PC-3 (cell line): ENCODE data around the gene CDHR2. TPM values are rescaled to one million over a fixed set of nuclear protein-coding genes. Genes with fewer than 3 reads are reported as not detected.
A peak's percentile ranks its signal among the peaks of the same experiment; 100 is the strongest.

ENCODE experiments used
- ATAC-seq: fragments of 200-7000 bp; cut with Tn5 transposase; 2 replicates; pipeline ENCODE4 v1.9.1; 2020; ENCODE audit warnings: mild to moderate bottlenecking, moderate library complexity
- BruUV-seq: library from RNA; stranded (reverse); fragments of 400-500 nt; replicated peaks from 2 replicates; lab custom pipeline; 2021; lab: Mats Ljungman, UMichigan
- CTCF ChIA-PET: fragments of 300-600 bp; sonication (Branson Sonifier 250); formaldehyde crosslinking; loops from one replicate; lab custom pipeline; 2022; ENCODE audit warnings: antibody characterized with exemption; lab: Charles Lee
- POLR2A ChIA-PET: fragments of 300-600 bp; sonication (Branson Sonifier 250); formaldehyde crosslinking; loops from one replicate; lab custom pipeline; 2022; ENCODE audit warnings: antibody characterized with exemption; ENCODE audit not compliant: unreplicated experiment; lab: Charles Lee
- DNase-seq: peaks from one replicate; pipeline ENCODE4 v3.0.0-alpha.2; 2015
- H2AFZ ChIP-seq: fragments of 300-600 bp; sonication (generic); 2 replicates; pipeline ENCODE4 v1.6.0; 2016; ENCODE audit warnings: antibody characterized with exemption, low read length
- H3F3A ChIP-seq: fragments of 300-600 bp; sonication (generic); one replicate; pipeline ENCODE4 v1.6.0; 2017; ENCODE audit warnings: antibody characterized with exemption, low read length, control low read depth, mild to moderate bottlenecking; ENCODE audit not compliant: unreplicated experiment
- H3K27ac ChIP-seq: fragments of 300-600 bp; sonication (generic); 2 replicates; pipeline ENCODE4 v1.5.1; 2016; ENCODE audit warnings: mild to moderate bottlenecking, low read length
- H3K27me3 ChIP-seq: fragments of 300-600 bp; sonication (generic); 2 replicates; pipeline ENCODE4 v1.6.1; 2016; ENCODE audit warnings: low read length, mixed read lengths
- H3K36me3 ChIP-seq: fragments of 300-600 bp; sonication (generic); 2 replicates; pipeline ENCODE4 v1.6.1; 2016; ENCODE audit warnings: low read depth, mixed run types, low read length, mixed read lengths
- H3K4me1 ChIP-seq: fragments of 300-600 bp; sonication (generic); 2 replicates; pipeline ENCODE4 v1.5.1; 2016; ENCODE audit warnings: low read length; ENCODE audit not compliant: insufficient read depth
- H3K4me2 ChIP-seq: fragments of 300-600 bp; sonication (generic); 2 replicates; pipeline ENCODE4 v1.6.0; 2016; ENCODE audit warnings: low read length
- H3K4me3 ChIP-seq: fragments of 300-600 bp; sonication (generic); 2 replicates; pipeline ENCODE4 v1.5.1; 2016; ENCODE audit warnings: mild to moderate bottlenecking, low read length, mixed read lengths
- H3K79me2 ChIP-seq: fragments of 300-600 bp; sonication (generic); 2 replicates; pipeline ENCODE4 v1.6.1; 2017; ENCODE audit warnings: low read length, mixed read lengths
- H3K9ac ChIP-seq: fragments of 300-600 bp; sonication (generic); 2 replicates; pipeline ENCODE4 v1.6.0; 2016; ENCODE audit warnings: mild to moderate bottlenecking, low read length
- H3K9me2 ChIP-seq: fragments of 300-600 bp; sonication (generic); replicated peaks from 2 replicates; pipeline ENCODE4 v1.6.1; 2016; ENCODE audit warnings: mixed run types, low read length, mixed read lengths
- H3K9me3 ChIP-seq: fragments of 300-600 bp; sonication (generic); 2 replicates; pipeline ENCODE4 v1.6.1; 2016; ENCODE audit warnings: low read length, mixed read lengths
- H4K20me1 ChIP-seq: fragments of 300-600 bp; sonication (generic); 2 replicates; pipeline ENCODE4 v1.6.1; 2016; ENCODE audit warnings: low read length, mixed read lengths
- CTCF ChIP-seq: fragments of 300-600 bp; sonication (generic); conservative IDR thresholded peaks from 2 replicates; pipeline ENCODE4 v1.5.1; 2017; ENCODE audit warnings: antibody characterized with exemption, low read depth, mild to moderate bottlenecking, low read length
- EZH2 ChIP-seq: fragments of 300-600 bp; sonication (generic); IDR thresholded peaks from one replicate; pipeline ENCODE4 v1.6.1; 2017; ENCODE audit warnings: antibody characterized with exemption, mild to moderate bottlenecking, low read length; ENCODE audit not compliant: unreplicated experiment
- EZH2phosphoT487 ChIP-seq: fragments of 300-600 bp; sonication (generic); IDR thresholded peaks from 2 replicates; pipeline ENCODE4 v1.6.1; 2018; ENCODE audit warnings: mild to moderate bottlenecking, antibody characterized with exemption, low read length, borderline replicate concordance
- intact Hi-C: fragments of 100-400 bp; cut with micrococcal nuclease; formaldehyde crosslinking; loops from 2 replicates; pipeline ENCODE4 v1.9.0; 2023
- total RNA-seq: library from RNA; depleted of rRNA; stranded (reverse); fragments of >200 nt; gene quantifications from 2 replicates; pipeline ENCODE4 v1.2.3, GENCODE V29; 2014

CDHR2 gene
- total RNA-seq, 1 experiment from 2014 or later = 0.07 TPM

GRCh38 chr5:176532795-176533194, 16.3 kb upstream of the CDHR2 start:
- ChIA-PET CTCF (no interaction called here), POLR2A (interaction anchor here (0.6 kb wide), 1 partner anchor 176 kb away, joined by 3 read pairs; no protein-coding TSS in a partner anchor)
- Histone ChIP-seq H3K9ac (no peak overlapping the region), H3K4me2 (no peak overlapping the region), H3F3A (no peaks in the 10 kb centered on the region), H2AFZ (no peak overlapping the region), H3K4me3 (no peak overlapping the region), H3K9me3 (no peaks in the 10 kb centered on the region), H4K20me1 (peaks cover 13% of the 10 kb centered on the region), H3K36me3 (peaks cover 11% of the 10 kb centered on the region; the same call in 1 of the 2 replicates), H3K9me2 (no peaks in the 10 kb centered on the region), H3K27me3 (no peaks in the 10 kb centered on the region), H3K27ac (no peak overlapping the region), H3K79me2 (peaks cover 43% of the 10 kb centered on the region), H3K4me1 (peaks cover 21% of the 10 kb centered on the region)
- DNase-seq (no peak), ATAC-seq (no peak)
- intact Hi-C loops = no loop called here
- TF ChIP-seq EZH2phosphoT487 (no peak), EZH2 (no peak), CTCF (no peak)
- BruUV-seq = no TSS peak

- Histone ChIP-seq H2AFZ (no peak overlapping the region), H3K79me2 (peaks cover 43% of the 10 kb centered on the region), H3K36me3 (peaks cover 11% of the 10 kb centered on the region; the same call in 1 of the 2 replicates), H3K4me2 (no peak overlapping the region; the same call in 1 of the 2 replicates), H3K4me1 (peaks cover 25% of the 10 kb centered on the region), H4K20me1 (peaks cover 13% of the 10 kb centered on the region), H3K9me2 (no peaks in the 10 kb centered on the region), H3K4me3 (no peak overlapping the region), H3K27me3 (no peaks in the 10 kb centered on the region), H3K9me3 (no peaks in the 10 kb centered on the region), H3F3A (no peaks in the 10 kb centered on the region), H3K9ac (no peak overlapping the region), H3K27ac (no peak overlapping the region)
- DNase-seq (no peak), ATAC-seq (no peak)
- BruUV-seq = no TSS peak
- TF ChIP-seq EZH2 (no peak), CTCF (no peak), EZH2phosphoT487 (no peak)
- intact Hi-C loops = no loop called here
- CTCF ChIA-PET = no interaction called here
- POLR2A ChIA-PET = no interaction called here
Observed at GRCh38 chr5:176533390-176533789, 15.8 kb upstream of the CDHR2 start.

- H3K27ac ChIP-seq = no peak overlapping the region
- no peak overlapping the region for H3K9ac ChIP-seq
- H3K4me1 ChIP-seq = peaks cover 32% of the 10 kb centered on the region
- H3K9me3 ChIP-seq = no peaks in the 10 kb centered on the region
- peaks cover 43% of the 10 kb centered on the region for H3K79me2 ChIP-seq
- no peak for TF ChIP-seq EZH2phosphoT487
- TF ChIP-seq CTCF = no peak
- no peak for TF ChIP-seq EZH2
- no peaks in the 10 kb centered on the region for H3F3A ChIP-seq
- peaks cover 13% of the 10 kb centered on the region for H4K20me1 ChIP-seq
- POLR2A ChIA-PET = no interaction called here
- peak overlapping the region; percentile 96 for H3K4me2 ChIP-seq
- H2AFZ ChIP-seq = no peak overlapping the region
- ATAC-seq (no peak), DNase-seq (peak; percentile 25)
- peaks cover 11% of the 10 kb centered on the region; the same call in 1 of the 2 replicates for H3K36me3 ChIP-seq
- H3K4me3 ChIP-seq = peak overlapping the region; percentile 21; the same call in 1 of the 2 replicates
- intact Hi-C loops = no loop called here
- no peaks in the 10 kb centered on the region for H3K27me3 ChIP-seq
- no peaks in the 10 kb centered on the region for H3K9me2 ChIP-seq
- no TSS peak for BruUV-seq
- CTCF ChIA-PET = no interaction called here
Observed at GRCh38 chr5:176533894-176534611, 15.1 kb upstream of the CDHR2 start.
